ENCODE data around the gene SOX18. TPM values are rescaled to one million over a fixed set of nuclear protein-coding genes. Genes with fewer than 3 reads are reported as not detected.

Gene SOX18
- total and polyA plus RNA-seq, 2 of the 13 experiments (the other 11 are each of a cell fraction or from before 2014, with no cell fraction given), result 1.6 to 1.9 TPM

- TF ChIP-seq USF2 (IDR thresholded peaks at IDR 0.05; ENCODE audit: low read depth, low read length) (no peak), USF2 (CRISPR knock-in tag; IDR thresholded peaks at IDR 0.05; ENCODE audit: borderline replicate concordance) (peak; percentile 45; the same call in 1 of the 2 replicates), YY1 (IDR thresholded peaks at IDR 0.05; ENCODE audit: insufficient read depth, insufficient replicate concordance, low read depth, low read length) (no peak), TBP (CRISPR knock-in tag; IDR thresholded peaks at IDR 0.05) (no peak), ZFYVE20 (CRISPR knock-in tag; IDR thresholded peaks at IDR 0.05; ENCODE audit: borderline replicate concordance, low read depth) (no peak), ZBTB2 (CRISPR knock-in tag; IDR thresholded peaks at IDR 0.05; ENCODE audit: low read depth) (peak; percentile 70), SMAD3 (CRISPR knock-in tag; IDR thresholded peaks at IDR 0.05) (no peak), SMAD9 (CRISPR knock-in tag; IDR thresholded peaks at IDR 0.05) (no peak), MYC (CRISPR knock-in tag; IDR thresholded peaks at IDR 0.05; ENCODE audit: borderline replicate concordance) (0 out of 2 replicates have a peak, but pooled peaks have one; percentile 23), TP53 (CRISPR knock-in tag; conservative IDR thresholded peaks at IDR 0.05) (no peak), ZBTB25 (CRISPR knock-in tag; IDR thresholded peaks at IDR 0.05) (no peak), AHDC1 (CRISPR knock-in tag; IDR thresholded peaks at IDR 0.05; ENCODE audit: borderline replicate concordance) (no peak; the same call in 1 of the 2 replicates), ZNF737 (CRISPR knock-in tag; IDR thresholded peaks at IDR 0.05; ENCODE audit: borderline replicate concordance) (peak; percentile 89; the same call in 1 of the 2 replicates), SIN3B (IDR thresholded peaks at IDR 0.05; ENCODE audit: low read length) (no peak), BCL6 (CRISPR knock-in tag; IDR thresholded peaks at IDR 0.05) (no peak)
Measured at GRCh38 chr20:64056889-64057627, 7.6 kb upstream of the SOX18 start (continued).

Measured in HepG2 (cell line).